ENCODE data around the gene SPSB1. TPM values are rescaled to one million over a fixed set of nuclear protein-coding genes. Genes with fewer than 3 reads are reported as not detected.
A peak's percentile ranks its signal among the peaks of the same experiment; 100 is the strongest.

Gene SPSB1
- total RNA-seq, 2 donors from 2014 or later, result 12.2 to 15.6 TPM

DNA sequence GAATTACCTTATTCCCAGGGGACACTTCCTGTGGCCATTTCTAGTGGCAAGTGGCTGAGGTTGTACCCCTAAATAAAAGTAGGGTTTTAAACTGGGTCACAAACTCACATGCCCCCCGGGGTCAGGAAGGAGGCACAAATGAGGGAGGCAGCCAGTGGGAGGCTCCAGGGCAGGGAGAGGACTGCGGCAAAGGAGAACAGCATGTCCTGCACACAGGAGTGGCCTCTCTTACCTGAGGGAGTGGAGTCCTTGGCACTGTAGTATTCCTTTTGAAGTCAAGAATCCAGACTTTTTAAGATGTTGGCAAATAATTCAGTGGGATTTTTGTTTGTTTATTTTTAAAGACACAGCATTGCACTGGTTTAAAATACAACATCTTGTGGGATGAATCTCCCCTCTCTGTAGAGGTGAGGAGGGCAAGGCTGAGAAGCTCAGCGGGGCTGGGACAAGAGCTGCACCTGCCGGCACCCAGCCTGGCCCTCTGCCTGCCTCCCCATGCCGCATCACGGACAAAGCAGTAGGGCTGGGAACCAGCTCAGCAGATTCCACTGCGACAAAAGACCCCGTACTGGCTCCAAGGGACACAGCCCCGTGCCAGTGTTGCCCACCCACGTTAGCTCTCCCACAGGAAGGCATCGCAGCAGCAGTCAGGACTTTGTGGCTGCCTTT is 22.2 kb downstream of the SPSB1 start:
- no peaks in the 10 kb centered on the region for H3K36me3 Mint-ChIP-seq (ENCODE audit: insufficient read depth in 2 of 2)
- no peaks in the 10 kb centered on the region for H3K27me3 Mint-ChIP-seq (ENCODE audit: low read depth)
- H3K9me3 Mint-ChIP-seq, result no peaks in the 10 kb centered on the region
- H3K4me1 Mint-ChIP-seq (ENCODE audit: low read depth), result peaks cover 53% of the 10 kb centered on the region
- no peak for DNase-seq
- H3K27ac Mint-ChIP-seq, result peak overlapping the region; percentile 93
- peak in 1 of 2 donors; percentile 3 for ATAC-seq (replicated peaks in 1 of 2)
- peak overlapping the region; percentile 78 to 80 for H3K4me3 Mint-ChIP-seq

DNA sequence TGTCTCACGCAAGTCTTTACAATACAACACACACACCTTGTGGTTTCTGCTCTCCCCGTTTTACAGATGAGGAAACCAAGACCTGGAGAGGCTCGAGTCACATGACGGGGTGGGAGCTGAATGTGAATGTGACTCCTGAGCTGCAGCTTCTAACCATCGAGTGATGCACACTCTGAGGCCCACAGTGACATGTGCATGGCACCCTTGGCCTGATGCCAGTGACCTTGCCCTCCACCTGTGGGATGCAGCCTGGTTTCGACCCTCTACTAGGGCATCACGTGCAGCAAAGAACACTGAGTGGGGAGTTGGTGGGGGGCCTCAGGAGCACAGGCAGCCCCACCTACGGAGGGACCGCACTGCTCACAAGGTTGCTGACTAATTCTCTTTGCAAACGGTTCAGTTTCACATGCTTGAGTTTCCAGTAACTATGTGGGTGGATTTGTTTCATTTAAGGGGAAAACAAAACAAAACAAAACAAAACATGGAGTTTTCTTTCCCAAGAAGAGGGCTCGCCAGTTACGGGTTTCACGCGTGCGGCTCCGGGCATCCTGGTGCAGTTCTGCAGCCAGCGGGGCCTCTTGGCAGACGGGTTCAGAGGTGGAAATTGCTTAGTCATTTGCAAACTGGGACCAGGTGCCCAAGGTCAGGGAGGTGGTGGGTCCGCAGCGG is 22.9 kb downstream of the SPSB1 start:
- Mint-ChIP-seq H3K4me3 (peak overlapping the region; percentile 78 to 80), H3K4me1 (ENCODE audit: low read depth) (peaks cover 54% of the 10 kb centered on the region), H3K27ac (peak overlapping the region; percentile 93), H3K27me3 (ENCODE audit: low read depth) (no peaks in the 10 kb centered on the region), H3K9me3 (no peaks in the 10 kb centered on the region), H3K36me3 (ENCODE audit: insufficient read depth in 2 of 2) (no peaks in the 10 kb centered on the region)
- ATAC-seq (replicated peaks in 1 of 2) (peak; percentile 85 to 88), DNase-seq (peak; percentile 77 to 86)

GRCh38 chr1:9316080-9316444 is 23.4 kb downstream of the SPSB1 start:
- Mint-ChIP-seq H3K27ac (no peak overlapping the region), H3K9me3 (no peaks in the 10 kb centered on the region), H3K36me3 (ENCODE audit: insufficient read depth in 2 of 2) (no peaks in the 10 kb centered on the region), H3K4me1 (ENCODE audit: low read depth) (peaks cover 59% of the 10 kb centered on the region), H3K4me3 (peak overlapping the region; percentile 78 to 80), H3K27me3 (ENCODE audit: low read depth) (no peaks in the 10 kb centered on the region)
- DNase-seq (peak; percentile 55 to 64), ATAC-seq (replicated peaks in 1 of 2) (peak; percentile 46 to 57)

DNA sequence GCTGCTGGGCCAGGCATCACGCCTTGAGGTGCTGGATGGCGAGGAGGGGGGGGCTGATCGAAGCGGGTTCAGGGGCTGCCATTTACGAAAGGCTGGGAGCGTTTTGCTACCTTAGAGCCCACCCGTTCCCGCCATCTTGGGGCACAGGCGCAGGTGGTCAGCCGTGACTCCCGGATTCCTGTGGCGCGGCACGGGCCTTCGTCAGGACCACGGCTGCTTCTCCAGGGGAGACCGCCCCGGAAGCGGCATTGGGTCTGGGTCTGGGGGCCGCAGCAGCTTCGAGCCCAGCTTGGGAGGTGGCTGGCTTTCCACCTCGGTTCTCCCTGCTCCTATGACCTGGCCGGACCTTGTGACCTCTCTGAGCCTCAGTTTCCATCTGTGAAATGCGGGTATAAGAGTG is 23.8 kb downstream of the SPSB1 start:
- peak overlapping the region; percentile 78 to 80 for H3K4me3 Mint-ChIP-seq
- H3K9me3 Mint-ChIP-seq, result no peaks in the 10 kb centered on the region
- peaks cover 63% of the 10 kb centered on the region for H3K4me1 Mint-ChIP-seq (ENCODE audit: low read depth)
- no peaks in the 10 kb centered on the region for H3K27me3 Mint-ChIP-seq (ENCODE audit: low read depth)
- DNase-seq, result no peak
- ATAC-seq (replicated peaks in 1 of 2), result no peak
- H3K27ac Mint-ChIP-seq, result peak overlapping the region; percentile 46
- H3K36me3 Mint-ChIP-seq (ENCODE audit: insufficient read depth in 2 of 2), result no peaks in the 10 kb centered on the region

DNA sequence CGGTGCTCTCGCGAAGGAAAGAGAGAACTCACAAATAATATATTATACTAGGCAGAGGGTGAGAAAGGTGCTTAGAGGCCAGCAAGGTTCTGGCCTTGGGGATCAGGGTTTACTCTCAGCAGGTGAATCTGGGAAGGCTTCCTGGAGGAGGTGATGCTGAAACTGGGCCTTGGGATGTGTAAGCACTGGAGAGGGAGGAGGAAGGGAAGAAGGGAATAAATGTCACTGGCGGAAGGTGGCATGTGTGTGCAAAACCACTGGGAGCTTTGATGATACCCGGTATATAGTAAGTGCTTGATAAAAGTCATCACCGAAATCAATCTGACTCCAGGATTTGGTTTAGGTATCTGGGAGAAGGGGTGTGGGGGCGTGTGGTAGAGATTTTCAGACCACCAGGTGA is 24.4 kb downstream of the SPSB1 start:
- Mint-ChIP-seq H3K4me3 (peak overlapping the region; percentile 64 to 73), H3K27ac (peak overlapping the region; percentile 46), H3K36me3 (ENCODE audit: insufficient read depth in 2 of 2) (no peaks in the 10 kb centered on the region), H3K4me1 (ENCODE audit: low read depth) (peaks cover 65% of the 10 kb centered on the region), H3K9me3 (no peaks in the 10 kb centered on the region), H3K27me3 (ENCODE audit: low read depth) (no peaks in the 10 kb centered on the region)
- DNase-seq, result no peak
- no peak for ATAC-seq (replicated peaks in 1 of 2)

GRCh38 chr1:9317591-9318417 is 25.1 kb downstream of the SPSB1 start:
- Mint-ChIP-seq H3K27ac (no peak overlapping the region), H3K27me3 (ENCODE audit: low read depth) (no peaks in the 10 kb centered on the region), H3K9me3 (no peaks in the 10 kb centered on the region), H3K4me1 (ENCODE audit: low read depth) (peaks cover 65% of the 10 kb centered on the region), H3K4me3 (peak overlapping the region; percentile 58 to 73), H3K36me3 (ENCODE audit: insufficient read depth in 2 of 2) (no peaks in the 10 kb centered on the region)
- ATAC-seq (replicated peaks in 1 of 2) (no peak), DNase-seq (peak; percentile 29 to 37)

GRCh38 chr1:9319208-9319788 is 26.6 kb downstream of the SPSB1 start:
- H3K4me1 Mint-ChIP-seq (ENCODE audit: low read depth), result peaks cover 54% of the 10 kb centered on the region
- ATAC-seq (replicated peaks in 1 of 2) (no peak), DNase-seq (no peak)
- H3K36me3 Mint-ChIP-seq (ENCODE audit: insufficient read depth in 2 of 2), result no peaks in the 10 kb centered on the region
- H3K9me3 Mint-ChIP-seq, result no peaks in the 10 kb centered on the region
- H3K27me3 Mint-ChIP-seq (ENCODE audit: low read depth), result no peaks in the 10 kb centered on the region
- no peak overlapping the region for H3K4me3 Mint-ChIP-seq
- no peak overlapping the region for H3K27ac Mint-ChIP-seq

DNA sequence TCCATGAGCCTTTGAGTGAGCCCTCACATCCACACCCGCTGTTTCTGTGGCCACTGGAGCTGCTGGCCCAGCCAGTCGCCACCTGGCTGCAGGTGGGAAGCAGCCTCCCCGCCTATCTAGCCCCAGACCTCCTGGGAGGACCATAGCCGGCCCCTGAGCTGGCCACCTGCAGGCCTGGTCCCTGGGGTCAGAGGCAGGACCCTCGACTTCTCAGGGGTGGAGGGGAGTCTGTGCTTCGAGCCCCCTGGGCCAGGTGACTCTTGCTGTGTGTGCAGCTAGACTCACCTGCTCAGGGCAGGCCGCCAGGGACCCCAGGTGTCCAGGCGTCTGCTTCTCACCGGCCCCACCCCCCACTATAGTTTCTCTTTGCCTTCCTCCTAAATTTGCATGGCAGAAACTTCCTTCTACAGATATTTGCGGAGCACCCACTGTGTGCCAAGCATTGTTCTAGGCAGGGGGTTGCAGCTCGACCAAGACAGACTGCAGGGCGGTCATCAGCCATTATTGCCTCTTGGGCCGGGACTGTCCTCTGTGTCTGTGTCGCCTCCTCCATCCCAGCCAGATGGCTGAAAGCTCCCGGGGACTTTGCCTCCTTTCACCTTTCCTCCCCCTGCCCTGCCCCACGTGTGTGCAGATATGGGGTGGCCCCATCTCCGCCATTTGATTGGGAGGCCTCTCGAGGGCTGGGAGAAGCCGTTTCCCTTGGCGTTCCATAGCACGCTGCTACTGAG is 27.3 kb downstream of the SPSB1 start:
- Mint-ChIP-seq H3K36me3 (ENCODE audit: insufficient read depth in 2 of 2) (no peaks in the 10 kb centered on the region), H3K27ac (no peak overlapping the region), H3K27me3 (ENCODE audit: low read depth) (no peaks in the 10 kb centered on the region), H3K4me1 (ENCODE audit: low read depth) (peaks cover 47% of the 10 kb centered on the region), H3K4me3 (no peak overlapping the region), H3K9me3 (no peaks in the 10 kb centered on the region)
- ATAC-seq (replicated peaks in 1 of 2) (no peak), DNase-seq (no peak)

DNA sequence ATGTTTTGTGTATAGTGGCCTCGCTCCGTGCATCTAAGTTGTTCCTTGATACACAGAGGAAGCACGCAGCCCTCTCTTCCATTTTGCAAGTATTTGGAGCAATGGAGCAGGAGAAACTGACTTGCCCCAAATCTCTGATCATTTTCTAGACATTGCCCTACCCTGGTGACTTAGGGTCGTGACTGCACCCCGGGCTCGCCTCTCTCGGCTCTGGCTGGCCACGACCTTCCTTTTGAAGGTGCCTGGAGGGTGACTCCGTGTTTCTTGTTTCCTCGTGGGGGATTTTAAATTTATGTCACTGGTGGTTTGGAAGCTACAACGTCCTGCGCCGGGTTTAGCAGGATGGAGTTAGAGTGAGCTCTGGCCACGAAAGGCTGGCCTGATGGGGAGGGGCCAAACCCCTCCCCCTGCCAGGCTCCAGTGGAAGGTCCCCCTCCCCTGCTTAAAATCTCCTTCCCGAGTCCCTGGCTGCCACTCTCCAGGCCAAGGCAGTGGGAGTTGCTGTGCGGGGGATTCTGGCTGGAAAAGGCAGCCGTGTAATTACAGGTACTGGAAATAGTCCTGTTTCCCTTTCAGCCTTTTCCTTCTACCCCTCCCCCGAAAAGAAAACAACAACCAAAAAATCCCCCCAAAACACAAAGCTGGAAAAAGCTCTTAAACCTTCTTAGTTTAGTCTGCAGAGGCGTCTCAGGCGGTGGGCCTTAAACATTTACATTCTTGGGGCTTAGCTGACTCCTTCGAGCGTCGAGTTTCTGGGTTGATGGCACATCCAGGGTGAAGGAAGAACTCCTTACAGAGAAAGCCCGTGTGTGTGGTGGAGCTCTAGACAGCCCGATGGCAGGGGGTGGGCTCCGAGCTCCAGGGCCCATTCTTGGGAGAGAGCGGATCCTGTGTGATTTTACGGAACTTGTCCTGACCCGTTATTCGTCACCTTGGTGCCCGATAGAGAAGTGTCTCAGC is 28.1 kb downstream of the SPSB1 start:
- ATAC-seq (replicated peaks in 1 of 2), result no peak
- DNase-seq, result no peak
- Mint-ChIP-seq H3K27ac (no peak overlapping the region), H3K36me3 (ENCODE audit: insufficient read depth in 2 of 2) (no peaks in the 10 kb centered on the region), H3K4me3 (no peak overlapping the region), H3K4me1 (ENCODE audit: low read depth) (peaks cover 39% of the 10 kb centered on the region), H3K9me3 (no peaks in the 10 kb centered on the region), H3K27me3 (ENCODE audit: low read depth) (no peaks in the 10 kb centered on the region)

GRCh38 chr1:9321480-9321849 is 28.8 kb downstream of the SPSB1 start:
- Mint-ChIP-seq H3K36me3 (ENCODE audit: insufficient read depth in 2 of 2) (no peaks in the 10 kb centered on the region), H3K27ac (no peak overlapping the region)
- ATAC-seq (replicated peaks in 1 of 2), result no peak

GRCh38 chr1:9321986-9322660 is 29.4 kb downstream of the SPSB1 start:
- no peak for DNase-seq
- Mint-ChIP-seq H3K27ac (no peak overlapping the region), H3K4me3 (no peak overlapping the region), H3K36me3 (ENCODE audit: insufficient read depth in 2 of 2) (no peaks in the 10 kb centered on the region), H3K4me1 (ENCODE audit: low read depth) (peaks cover 27% of the 10 kb centered on the region), H3K27me3 (ENCODE audit: low read depth) (no peaks in the 10 kb centered on the region), H3K9me3 (no peaks in the 10 kb centered on the region)
- no peak for ATAC-seq (replicated peaks in 1 of 2)

More at GRCh38 chr1:9321480-9321849, 28.8 kb downstream of the SPSB1 start:
- no peaks in the 10 kb centered on the region for H3K27me3 Mint-ChIP-seq (ENCODE audit: low read depth)
- no peaks in the 10 kb centered on the region for H3K9me3 Mint-ChIP-seq
- peaks cover 32% of the 10 kb centered on the region for H3K4me1 Mint-ChIP-seq (ENCODE audit: low read depth)
- no peak overlapping the region for H3K4me3 Mint-ChIP-seq
- no peak for DNase-seq
